Measurements from ENCODE around the gene TEAD2.

TEAD2 gene

DNA sequence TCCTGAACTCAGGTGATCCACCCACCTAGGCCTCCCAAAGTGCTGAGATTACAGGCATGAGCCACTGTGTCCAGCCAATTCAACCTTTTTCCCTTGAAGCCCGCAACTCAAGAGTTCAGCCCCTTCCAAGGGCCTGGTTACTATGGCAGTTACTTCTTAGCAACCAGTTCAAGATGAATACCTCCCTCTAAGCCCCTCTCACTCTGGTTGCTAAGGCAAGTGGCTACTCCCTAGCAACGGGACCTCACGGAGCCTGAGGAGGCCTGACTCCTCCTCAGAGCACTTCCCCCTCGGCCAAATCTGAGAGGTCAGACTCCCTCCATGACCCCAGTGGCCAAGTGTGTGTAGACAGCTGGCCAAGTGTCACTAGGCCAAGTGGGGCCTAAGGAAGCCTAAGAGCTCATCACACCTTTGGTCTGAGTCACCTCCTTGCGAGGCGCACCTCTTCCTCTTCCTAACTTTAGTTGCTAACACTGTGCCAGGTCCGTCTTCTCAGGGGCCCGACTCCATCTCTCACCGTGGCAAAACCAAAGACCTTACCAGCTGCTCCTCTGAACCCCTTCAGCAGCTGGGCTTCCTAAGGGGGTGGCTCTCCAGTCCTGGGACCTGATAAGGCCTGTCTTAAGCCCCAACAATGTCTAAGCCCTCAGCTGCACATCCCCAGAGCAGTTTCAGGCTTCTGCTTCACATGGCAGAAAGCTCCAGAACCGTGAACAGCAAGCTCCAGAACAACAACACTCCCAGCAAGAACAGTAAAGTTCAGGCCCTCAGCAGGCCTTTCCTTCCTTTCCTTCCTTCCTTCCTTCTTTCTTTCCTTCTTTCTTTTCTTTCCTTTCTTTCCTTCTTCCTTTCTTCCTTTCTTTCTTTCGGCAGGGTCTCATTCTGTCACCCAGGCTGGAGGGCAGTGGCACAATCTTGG is 17.5 kb downstream of the TEAD2 start:
- H3K9ac ChIP-seq (ENCODE audit: low read length) = no peak overlapping the region
- no peak overlapping the region for H3K4me3 ChIP-seq (ENCODE audit: low read depth, low read length)
- H3K27ac ChIP-seq (ENCODE audit: low read depth, low read length) = no peak overlapping the region
- H3K27me3 ChIP-seq (ENCODE audit: control insufficient read depth, insufficient read depth, low read length) = no peaks in the 10 kb centered on the region
- H3K4me1 ChIP-seq (ENCODE audit: control insufficient read depth, insufficient read depth, low read length) = peaks cover 8% of the 10 kb centered on the region
- peaks cover 84% of the 10 kb centered on the region for H3K36me3 ChIP-seq (ENCODE audit: control insufficient read depth, insufficient read depth, low read length)
- H3K9me3 ChIP-seq (ENCODE audit: control insufficient read depth, insufficient read depth, low read depth, low read length) = no peaks in the 10 kb centered on the region

DNA sequence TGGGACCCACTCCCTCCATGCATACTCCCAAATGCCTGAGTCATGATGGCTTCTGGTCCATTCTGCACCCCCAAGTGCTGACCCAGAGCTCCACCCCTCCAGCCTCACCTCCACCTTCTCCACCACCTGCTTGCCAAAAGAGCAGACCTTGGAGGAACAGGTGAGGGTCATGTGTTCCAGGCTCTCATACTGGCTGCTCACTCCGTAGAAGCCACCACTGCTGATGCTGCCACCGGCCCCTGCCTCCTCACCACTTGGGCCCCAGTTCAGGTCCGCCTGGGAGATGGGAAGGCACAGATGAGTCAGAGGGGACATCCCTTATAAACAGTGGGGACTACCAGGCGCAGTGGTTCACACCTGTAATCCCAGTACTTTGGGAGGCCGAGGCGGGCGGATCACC is 19.1 kb downstream of the TEAD2 start:
- Histone ChIP-seq H3K9me3 (ENCODE audit: control insufficient read depth, insufficient read depth, low read depth, low read length) (no peaks in the 10 kb centered on the region), H3K9ac (ENCODE audit: low read length) (no peak overlapping the region), H3K4me3 (ENCODE audit: low read depth, low read length) (no peak overlapping the region), H3K4me1 (ENCODE audit: control insufficient read depth, insufficient read depth, low read length) (peaks cover 15% of the 10 kb centered on the region), H3K36me3 (ENCODE audit: control insufficient read depth, insufficient read depth, low read length) (peaks cover 69% of the 10 kb centered on the region), H3K27me3 (ENCODE audit: control insufficient read depth, insufficient read depth, low read length) (peaks cover 5% of the 10 kb centered on the region), H3K27ac (ENCODE audit: low read depth, low read length) (no peak overlapping the region)

DNA sequence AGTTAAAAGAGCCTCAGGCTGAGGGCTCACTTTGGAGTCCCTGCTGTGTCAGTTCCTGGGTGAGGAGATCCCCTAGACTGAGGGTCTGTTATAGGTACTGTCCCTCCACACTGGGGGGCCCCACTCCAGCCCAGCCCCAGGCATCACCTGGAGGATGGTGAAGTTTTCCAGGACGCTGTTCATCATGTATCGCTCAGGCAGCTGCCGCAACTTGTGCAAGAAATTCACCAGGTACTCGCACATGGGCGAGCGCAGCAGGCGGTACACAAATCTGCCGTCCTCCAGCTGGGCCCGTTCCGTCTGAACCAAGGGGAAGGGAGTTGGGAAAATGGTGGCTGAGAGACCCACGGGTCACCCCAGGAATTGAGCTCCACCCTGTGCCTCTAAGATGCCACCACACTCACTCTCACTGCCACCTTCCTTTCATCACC is 19.9 kb downstream of the TEAD2 start:
- Histone ChIP-seq H3K4me3 (ENCODE audit: low read depth, low read length) (no peak overlapping the region), H3K4me1 (ENCODE audit: control insufficient read depth, insufficient read depth, low read length) (peaks cover 15% of the 10 kb centered on the region), H3K9ac (ENCODE audit: low read length) (no peak overlapping the region), H3K27ac (ENCODE audit: low read depth, low read length) (no peak overlapping the region), H3K36me3 (ENCODE audit: control insufficient read depth, insufficient read depth, low read length) (peaks cover 61% of the 10 kb centered on the region), H3K9me3 (ENCODE audit: control insufficient read depth, insufficient read depth, low read depth, low read length) (no peaks in the 10 kb centered on the region), H3K27me3 (ENCODE audit: control insufficient read depth, insufficient read depth, low read length) (peaks cover 12% of the 10 kb centered on the region)

DNA sequence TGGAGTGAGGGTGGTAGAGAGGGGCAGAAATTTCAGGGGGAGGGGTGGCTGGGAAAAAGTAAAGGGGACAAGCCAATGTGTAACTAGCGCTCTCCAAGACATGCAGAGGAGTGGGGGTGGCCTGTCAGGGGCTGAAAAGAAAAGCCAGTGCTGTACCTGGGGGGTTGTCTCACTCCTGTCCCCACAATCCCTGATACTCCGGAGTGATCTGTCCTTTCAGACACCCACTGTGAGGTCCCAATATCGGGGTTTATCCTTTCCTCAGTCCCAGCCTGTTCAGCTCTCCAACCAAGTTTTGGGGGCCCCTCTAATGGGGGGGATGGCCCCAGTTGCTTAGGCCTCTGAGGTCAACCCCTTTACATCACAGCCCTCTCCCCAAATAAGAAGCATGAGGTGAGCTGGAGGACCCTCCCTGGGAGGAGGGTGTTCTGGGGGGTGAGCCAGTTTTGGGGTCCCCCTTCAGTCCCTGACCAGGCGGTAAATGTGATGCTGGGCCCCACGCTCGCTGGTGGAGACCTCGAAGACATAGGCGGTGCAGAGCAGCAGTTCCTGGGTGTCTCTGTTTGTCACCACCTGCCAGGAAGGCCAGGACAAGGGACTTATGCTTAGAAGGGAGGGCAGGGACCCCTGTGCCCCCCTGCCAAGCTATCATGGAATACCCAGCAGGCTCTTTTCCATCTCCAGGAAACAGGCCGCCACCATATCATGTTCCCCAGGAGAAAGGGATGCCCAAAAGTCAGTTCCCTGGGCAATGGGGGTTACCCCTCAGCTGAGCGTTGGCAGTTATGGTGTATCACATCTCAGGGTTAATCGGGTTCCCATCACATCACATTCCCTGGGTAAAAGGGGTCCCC is 21.1 kb downstream of the TEAD2 start:
- Histone ChIP-seq H3K9me3 (ENCODE audit: control insufficient read depth, insufficient read depth, low read depth, low read length) (no peaks in the 10 kb centered on the region), H3K27ac (ENCODE audit: low read depth, low read length) (no peak overlapping the region), H3K27me3 (ENCODE audit: control insufficient read depth, insufficient read depth, low read length) (peaks cover 20% of the 10 kb centered on the region), H3K4me3 (ENCODE audit: low read depth, low read length) (no peak overlapping the region), H3K9ac (ENCODE audit: low read length) (no peak overlapping the region), H3K36me3 (ENCODE audit: control insufficient read depth, insufficient read depth, low read length) (peaks cover 49% of the 10 kb centered on the region), H3K4me1 (ENCODE audit: control insufficient read depth, insufficient read depth, low read length) (peaks cover 15% of the 10 kb centered on the region)

DNA sequence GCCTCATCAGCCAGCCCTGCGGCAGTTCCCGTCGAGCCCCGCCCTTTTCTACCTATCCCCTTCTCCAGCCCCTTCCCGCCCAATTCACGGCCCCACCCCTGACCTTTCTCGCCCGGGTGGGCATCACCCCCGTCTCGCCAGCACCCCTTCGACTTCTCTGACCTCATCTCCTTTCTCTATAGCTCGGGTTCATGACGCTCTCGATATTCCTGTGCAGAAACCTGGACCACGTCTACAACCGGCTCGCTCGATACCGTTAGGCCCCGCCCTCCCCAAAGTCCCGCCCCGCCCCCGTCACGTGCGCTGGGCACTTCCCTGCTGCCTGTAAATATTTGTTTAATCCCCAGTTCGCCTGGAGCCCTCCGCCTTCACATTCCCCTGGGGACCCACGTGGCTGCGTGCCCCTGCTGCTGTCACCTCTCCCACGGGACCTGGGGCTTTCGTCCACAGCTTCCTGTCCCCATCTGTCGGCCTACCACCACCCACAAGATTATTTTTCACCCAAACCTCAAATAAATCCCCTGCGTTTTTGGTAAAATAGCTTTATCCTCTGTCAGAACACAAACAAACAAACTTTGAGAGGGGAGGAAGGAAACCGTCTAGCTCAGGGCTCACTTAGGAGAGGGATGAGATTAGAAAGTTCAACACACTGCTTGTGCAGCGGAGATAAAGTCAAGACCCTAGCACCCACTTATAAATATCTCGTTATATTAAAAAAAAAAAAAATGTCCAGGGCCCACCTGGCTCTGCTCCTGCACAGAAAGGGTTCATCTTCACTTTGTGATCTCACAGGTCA is 21.9 kb downstream of the TEAD2 start:
- peak overlapping the region; percentile 25 for H3K9ac ChIP-seq (ENCODE audit: low read length)
- no peaks in the 10 kb centered on the region for H3K9me3 ChIP-seq (ENCODE audit: control insufficient read depth, insufficient read depth, low read depth, low read length)
- peaks cover 15% of the 10 kb centered on the region for H3K4me1 ChIP-seq (ENCODE audit: control insufficient read depth, insufficient read depth, low read length)
- peak overlapping the region; percentile 37 for H3K4me3 ChIP-seq (ENCODE audit: low read depth, low read length)
- H3K36me3 ChIP-seq (ENCODE audit: control insufficient read depth, insufficient read depth, low read length) = peaks cover 44% of the 10 kb centered on the region
- peaks cover 20% of the 10 kb centered on the region for H3K27me3 ChIP-seq (ENCODE audit: control insufficient read depth, insufficient read depth, low read length)
- H3K27ac ChIP-seq (ENCODE audit: low read depth, low read length) = peak overlapping the region; percentile 49; the same call in 1 of the 2 replicates

DNA sequence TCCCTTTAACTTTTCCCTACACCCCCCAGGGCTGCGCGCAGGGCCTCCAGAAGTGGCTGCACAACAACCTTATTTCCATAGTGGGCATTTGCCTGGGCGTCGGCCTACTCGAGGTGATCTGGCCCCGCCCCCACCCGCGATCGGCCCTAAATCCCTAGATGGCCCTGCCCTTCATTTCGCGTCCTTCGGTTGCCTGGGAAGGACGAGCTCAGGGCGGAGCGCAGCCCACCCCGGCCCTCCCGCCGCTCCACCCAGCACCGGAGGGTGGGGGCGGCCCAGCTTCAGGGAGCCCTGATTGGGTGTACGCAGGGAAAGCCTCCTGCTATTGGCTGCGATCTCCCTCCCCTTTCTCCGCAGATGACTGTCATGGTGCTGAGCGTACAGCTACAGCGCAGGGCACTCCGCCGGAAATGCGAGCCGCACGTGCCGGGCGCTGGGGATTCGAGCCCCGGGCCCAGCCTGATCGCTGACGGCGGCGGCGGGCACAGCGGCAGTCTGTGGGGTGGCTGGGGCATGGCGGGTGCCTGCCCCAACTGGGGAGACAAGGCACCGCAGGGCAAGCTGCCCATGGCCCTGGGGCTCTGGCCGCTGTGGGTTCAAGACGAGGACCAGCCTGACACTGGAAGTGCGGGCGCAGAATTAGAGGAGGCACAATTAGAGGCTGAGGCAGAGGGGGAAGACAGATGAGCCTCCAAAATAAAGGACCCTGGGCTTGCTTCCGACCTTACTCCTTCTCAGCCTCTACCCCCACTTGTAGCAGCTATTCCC is 22.7 kb downstream of the TEAD2 start:
- Histone ChIP-seq H3K27ac (ENCODE audit: low read depth, low read length) (peak overlapping the region; percentile 49; the same call in 1 of the 2 replicates), H3K4me1 (ENCODE audit: control insufficient read depth, insufficient read depth, low read length) (peaks cover 15% of the 10 kb centered on the region), H3K9me3 (ENCODE audit: control insufficient read depth, insufficient read depth, low read depth, low read length) (no peaks in the 10 kb centered on the region), H3K27me3 (ENCODE audit: control insufficient read depth, insufficient read depth, low read length) (peaks cover 20% of the 10 kb centered on the region), H3K36me3 (ENCODE audit: control insufficient read depth, insufficient read depth, low read length) (peaks cover 36% of the 10 kb centered on the region), H3K9ac (ENCODE audit: low read length) (peak overlapping the region; percentile 54), H3K4me3 (ENCODE audit: low read depth, low read length) (peak overlapping the region; percentile 49)

DNA sequence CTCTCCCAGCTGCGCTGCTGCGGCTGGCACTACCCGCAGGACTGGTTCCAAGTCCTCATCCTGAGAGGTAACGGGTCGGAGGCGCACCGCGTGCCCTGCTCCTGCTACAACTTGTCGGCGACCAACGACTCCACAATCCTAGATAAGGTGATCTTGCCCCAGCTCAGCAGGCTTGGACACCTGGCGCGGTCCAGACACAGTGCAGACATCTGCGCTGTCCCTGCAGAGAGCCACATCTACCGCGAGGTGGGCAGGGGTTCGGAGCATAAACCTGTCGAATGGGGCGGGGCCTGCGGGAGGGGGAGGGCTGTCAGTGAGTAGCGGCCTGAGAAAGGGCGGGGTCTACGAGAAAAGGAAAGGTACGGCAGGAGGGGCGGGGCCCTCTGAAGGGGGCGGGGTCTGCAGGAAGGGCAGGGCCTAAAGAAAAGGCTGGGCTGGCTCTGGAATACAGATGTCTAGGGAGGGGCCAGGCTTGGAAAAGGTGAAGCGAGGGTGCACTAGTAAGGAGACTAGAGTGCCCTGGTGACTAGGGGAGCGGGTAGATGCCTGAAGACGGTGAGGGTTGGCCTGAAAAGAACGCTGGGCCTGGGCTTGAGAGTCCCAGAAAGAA is 23.4 kb downstream of the TEAD2 start:
- Histone ChIP-seq H3K27me3 (ENCODE audit: control insufficient read depth, insufficient read depth, low read length) (peaks cover 20% of the 10 kb centered on the region), H3K4me1 (ENCODE audit: control insufficient read depth, insufficient read depth, low read length) (peaks cover 15% of the 10 kb centered on the region), H3K36me3 (ENCODE audit: control insufficient read depth, insufficient read depth, low read length) (peaks cover 30% of the 10 kb centered on the region)

DNA sequence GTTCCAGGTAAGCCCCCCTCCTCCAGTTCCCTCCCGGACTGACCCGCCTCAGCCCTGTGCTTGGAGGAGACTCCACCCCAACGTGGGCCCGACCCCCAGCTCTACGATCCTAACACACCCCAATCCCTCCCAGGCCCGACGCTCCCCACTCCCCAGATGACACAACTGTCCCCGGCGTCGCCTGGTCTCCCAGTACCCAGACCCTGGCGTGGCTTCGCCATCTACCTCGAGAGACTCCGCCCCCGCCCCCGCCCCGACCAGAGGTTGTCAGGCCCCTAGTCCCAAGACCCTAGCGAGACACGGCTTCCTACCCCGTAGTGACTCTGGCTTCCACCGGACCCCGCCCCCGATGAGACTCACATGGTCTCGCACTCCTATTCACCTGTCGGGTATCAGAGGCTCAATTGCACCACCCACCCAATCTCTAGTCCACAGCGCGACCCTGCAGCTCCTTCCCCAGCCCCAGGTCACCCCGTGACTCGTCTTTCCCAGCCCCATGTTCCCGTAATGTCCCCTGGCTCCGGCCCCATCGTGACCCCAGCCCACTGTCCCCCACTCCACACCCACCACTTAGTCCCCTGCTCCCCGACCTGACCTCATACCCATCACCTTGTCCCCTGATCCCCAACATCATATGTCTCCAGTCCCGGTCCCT is 24.1 kb downstream of the TEAD2 start:
- Histone ChIP-seq H3K36me3 (ENCODE audit: control insufficient read depth, insufficient read depth, low read length) (peaks cover 24% of the 10 kb centered on the region), H3K9ac (ENCODE audit: low read length) (no peak overlapping the region), H3K4me3 (ENCODE audit: low read depth, low read length) (peak overlapping the region; percentile 49), H3K27ac (ENCODE audit: low read depth, low read length) (no peak overlapping the region), H3K27me3 (ENCODE audit: control insufficient read depth, insufficient read depth, low read length) (peaks cover 20% of the 10 kb centered on the region), H3K9me3 (ENCODE audit: control insufficient read depth, insufficient read depth, low read depth, low read length) (no peaks in the 10 kb centered on the region), H3K4me1 (ENCODE audit: control insufficient read depth, insufficient read depth, low read length) (peaks cover 15% of the 10 kb centered on the region)

More for the DNA sequence above, 23.4 kb downstream of the TEAD2 start:
- Histone ChIP-seq H3K9ac (ENCODE audit: low read length) (peak overlapping the region; percentile 54), H3K4me3 (ENCODE audit: low read depth, low read length) (peak overlapping the region; percentile 49), H3K27ac (ENCODE audit: low read depth, low read length) (no peak overlapping the region; the same call in 1 of the 2 replicates), H3K9me3 (ENCODE audit: control insufficient read depth, insufficient read depth, low read depth, low read length) (no peaks in the 10 kb centered on the region)

DNA sequence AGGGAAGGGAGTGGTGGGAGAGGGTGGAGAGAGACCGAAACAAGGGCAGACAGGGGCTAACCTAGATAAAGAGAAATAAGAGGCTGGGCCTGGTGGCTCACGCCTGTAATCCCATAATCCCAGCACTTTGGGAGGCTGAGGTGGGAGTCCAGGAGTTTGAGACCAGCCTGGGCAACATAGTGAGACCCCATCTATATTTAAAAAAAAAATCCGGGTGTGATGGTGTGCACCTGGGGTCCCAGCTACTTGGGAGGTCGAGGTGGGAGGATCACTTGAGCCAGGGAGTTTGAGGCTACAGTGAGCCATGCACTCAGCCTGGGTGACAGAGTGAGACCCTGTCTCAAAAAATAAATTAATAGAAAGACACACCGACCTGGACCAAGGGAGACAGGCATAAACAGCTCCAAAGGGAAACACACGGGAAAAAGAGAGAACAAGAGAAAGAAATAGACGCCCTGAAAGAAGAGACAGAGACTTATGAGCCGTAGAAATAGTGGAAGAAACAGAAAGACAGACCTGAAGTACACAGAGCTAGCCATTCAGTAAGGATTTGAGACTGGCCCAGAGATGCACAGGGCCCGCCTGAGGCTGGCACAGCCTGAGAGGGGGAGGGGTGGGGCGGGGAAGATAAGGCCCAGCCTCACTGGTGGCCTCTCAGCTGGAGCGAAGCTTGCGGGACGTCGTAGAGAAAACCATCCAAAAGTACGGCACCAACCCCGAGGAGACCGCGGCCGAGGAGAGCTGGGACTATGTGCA is 24.8 kb downstream of the TEAD2 start:
- Histone ChIP-seq H3K9me3 (ENCODE audit: control insufficient read depth, insufficient read depth, low read depth, low read length) (no peaks in the 10 kb centered on the region), H3K36me3 (ENCODE audit: control insufficient read depth, insufficient read depth, low read length) (peaks cover 17% of the 10 kb centered on the region), H3K27ac (ENCODE audit: low read depth, low read length) (no peak overlapping the region), H3K4me3 (ENCODE audit: low read depth, low read length) (peak overlapping the region; percentile 49), H3K27me3 (ENCODE audit: control insufficient read depth, insufficient read depth, low read length) (peaks cover 20% of the 10 kb centered on the region), H3K4me1 (ENCODE audit: control insufficient read depth, insufficient read depth, low read length) (peaks cover 15% of the 10 kb centered on the region), H3K9ac (ENCODE audit: low read length) (no peak overlapping the region)
